Activated B cell treated with CpG ODN at 0.5 μM for 24 hours (primary cell): Measurements from ENCODE around the gene PRKG1. TPM values are rescaled to one million over a fixed set of nuclear protein-coding genes. Genes with fewer than 3 reads are reported as not detected.
"Not testable (repeated sequence)": the region's sequence is repeated elsewhere in the genome, so short reads cannot be mapped to it uniquely, and the experiment has no call there.

Experiments used
- ATAC-seq: fragments of 200-7000 bp; cut with Tn5 transposase; one replicate; pipeline ENCODE4 v1.10.0; 2021; ENCODE audit warnings: low read depth, mild to moderate bottlenecking, moderate library complexity
- CTCF ChIA-PET: fragments of 350-600 bp; sonication (Branson Sonifier 250); formaldehyde crosslinking; loops from one replicate; lab custom pipeline; 2021; ENCODE audit warnings: antibody characterized with exemption; lab: Charles Lee
- POLR2A ChIA-PET: fragments of 350-600 bp; sonication (Branson Sonifier 250); formaldehyde crosslinking; loops from one replicate; lab custom pipeline; 2021; ENCODE audit warnings: antibody characterized with exemption; lab: Charles Lee
- DNase-seq: peaks from one replicate; pipeline ENCODE4 v3.0.0; 2022
- H3K27ac Mint-ChIP-seq: one replicate; pipeline ENCODE4 v1.8.0; 2020; ENCODE audit warnings: mixed read lengths
- H3K27me3 Mint-ChIP-seq: one replicate; pipeline ENCODE4 v1.8.0; 2021; ENCODE audit warnings: mixed read lengths
- H3K36me3 Mint-ChIP-seq: one replicate; pipeline ENCODE4 v1.8.0; 2021; ENCODE audit warnings: low read depth, mixed read lengths
- H3K4me1 Mint-ChIP-seq: one replicate; pipeline ENCODE4 v1.8.0; 2021; ENCODE audit warnings: mixed read lengths
- H3K4me3 Mint-ChIP-seq: one replicate; pipeline ENCODE4 v1.8.0; 2020; ENCODE audit warnings: mild to moderate bottlenecking, mixed read lengths
- H3K9me3 Mint-ChIP-seq: one replicate; pipeline ENCODE4 v1.8.0; 2020; ENCODE audit warnings: mixed read lengths
- intact Hi-C: fragments of 100-400 bp; cut with micrococcal nuclease; formaldehyde crosslinking; loops from one replicate; pipeline ENCODE4 v1.15.1; 2024
- total RNA-seq: library from RNA; stranded (reverse); gene quantifications from 2 replicates; pipeline ENCODE4 v1.2.3, GENCODE V29; 2022
- TF ChIP-seq, protein P1 (sequence below): fragments of 200-600 bp; IDR thresholded peaks from one replicate; pipeline ENCODE4 v1.8.0; 2022; ENCODE audit warnings: antibody characterized with exemption, mild to moderate bottlenecking

PRKG1 gene
- total RNA-seq, 1 donor from 2014 or later: not detected

DNA sequence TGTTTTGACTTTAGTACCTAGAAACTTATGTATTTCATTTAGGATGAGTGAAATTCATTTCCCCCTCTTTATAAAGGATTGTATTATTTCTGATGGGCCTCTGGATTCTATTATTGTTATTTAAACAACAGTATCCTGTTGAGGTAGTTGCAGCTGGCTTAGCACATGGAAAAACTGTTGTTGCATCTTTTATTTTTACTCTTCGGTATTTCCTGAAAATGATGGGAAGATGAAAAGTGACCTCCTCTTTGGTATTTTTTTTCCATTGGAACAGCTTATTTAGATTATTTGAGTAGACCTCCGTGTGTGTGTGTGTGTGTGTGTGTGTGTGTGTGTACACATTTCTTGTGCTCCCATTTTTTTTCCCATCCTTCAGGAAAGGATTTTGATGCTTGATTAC lies 129.8 kb downstream of the PRKG1 start:
- Mint-ChIP-seq H3K4me3 (no peak overlapping the region), H3K36me3 (no peaks in the 10 kb centered on the region), H3K27me3 (no peaks in the 10 kb centered on the region), H3K9me3 (no peaks in the 10 kb centered on the region), H3K4me1 (no peaks in the 10 kb centered on the region), H3K27ac (no peak overlapping the region)
- CTCF ChIA-PET: no interaction called here
- no peak for DNase-seq
- TF ChIP-seq, protein P1, sequence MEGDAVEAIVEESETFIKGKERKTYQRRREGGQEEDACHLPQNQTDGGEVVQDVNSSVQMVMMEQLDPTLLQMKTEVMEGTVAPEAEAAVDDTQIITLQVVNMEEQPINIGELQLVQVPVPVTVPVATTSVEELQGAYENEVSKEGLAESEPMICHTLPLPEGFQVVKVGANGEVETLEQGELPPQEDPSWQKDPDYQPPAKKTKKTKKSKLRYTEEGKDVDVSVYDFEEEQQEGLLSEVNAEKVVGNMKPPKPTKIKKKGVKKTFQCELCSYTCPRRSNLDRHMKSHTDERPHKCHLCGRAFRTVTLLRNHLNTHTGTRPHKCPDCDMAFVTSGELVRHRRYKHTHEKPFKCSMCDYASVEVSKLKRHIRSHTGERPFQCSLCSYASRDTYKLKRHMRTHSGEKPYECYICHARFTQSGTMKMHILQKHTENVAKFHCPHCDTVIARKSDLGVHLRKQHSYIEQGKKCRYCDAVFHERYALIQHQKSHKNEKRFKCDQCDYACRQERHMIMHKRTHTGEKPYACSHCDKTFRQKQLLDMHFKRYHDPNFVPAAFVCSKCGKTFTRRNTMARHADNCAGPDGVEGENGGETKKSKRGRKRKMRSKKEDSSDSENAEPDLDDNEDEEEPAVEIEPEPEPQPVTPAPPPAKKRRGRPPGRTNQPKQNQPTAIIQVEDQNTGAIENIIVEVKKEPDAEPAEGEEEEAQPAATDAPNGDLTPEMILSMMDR: no peak
- ATAC-seq: no peak
- intact Hi-C loops: no loop called here
- POLR2A ChIA-PET: no interaction called here

- H3K27ac Mint-ChIP-seq: no peak overlapping the region
- H3K27me3 Mint-ChIP-seq: no peaks in the 10 kb centered on the region
These were observed 130.4 kb downstream of the PRKG1 start for GRCh38 chr10:51204701-51205100.

DNA sequence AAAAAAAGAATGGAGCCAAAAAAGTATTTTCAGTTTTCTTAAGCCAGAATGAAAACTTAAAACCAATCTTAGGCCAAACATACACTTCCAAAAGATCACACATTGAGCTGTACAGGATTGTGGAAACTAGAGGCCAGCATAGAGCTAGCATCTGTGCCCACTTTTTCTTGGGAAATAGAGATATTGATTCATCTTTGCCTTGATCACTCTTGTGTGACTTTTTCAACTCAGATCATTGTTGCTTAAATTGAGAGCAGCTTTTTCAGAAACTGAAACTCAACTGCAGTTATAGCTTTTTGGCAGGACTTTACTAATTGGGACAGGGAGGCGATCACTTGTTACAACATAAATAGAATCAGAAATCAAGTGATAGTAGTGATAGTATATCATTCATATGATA lies 132.2 kb downstream of the PRKG1 start:
- no peak overlapping the region for H3K4me3 Mint-ChIP-seq
- no peak for ATAC-seq
- intact Hi-C loops: no loop called here
- ChIA-PET CTCF (no interaction called here), POLR2A (no interaction called here)
- TF ChIP-seq, protein P1: no peak
- no peak overlapping the region for H3K27ac Mint-ChIP-seq
- no peaks in the 10 kb centered on the region for H3K4me1 Mint-ChIP-seq
- no peak for DNase-seq
- H3K9me3 Mint-ChIP-seq: no peaks in the 10 kb centered on the region
- H3K27me3 Mint-ChIP-seq: no peaks in the 10 kb centered on the region
- no peaks in the 10 kb centered on the region for H3K36me3 Mint-ChIP-seq

More at GRCh38 chr10:51204701-51205100, 130.4 kb downstream of the PRKG1 start:
- ATAC-seq: no peak
- Mint-ChIP-seq H3K36me3 (no peaks in the 10 kb centered on the region), H3K4me3 (no peak overlapping the region), H3K9me3 (no peaks in the 10 kb centered on the region), H3K4me1 (no peaks in the 10 kb centered on the region)
- ChIA-PET CTCF (no interaction called here), POLR2A (no interaction called here)
- intact Hi-C loops: no loop called here
- TF ChIP-seq, protein P1: no peak
- no peak for DNase-seq

DNA sequence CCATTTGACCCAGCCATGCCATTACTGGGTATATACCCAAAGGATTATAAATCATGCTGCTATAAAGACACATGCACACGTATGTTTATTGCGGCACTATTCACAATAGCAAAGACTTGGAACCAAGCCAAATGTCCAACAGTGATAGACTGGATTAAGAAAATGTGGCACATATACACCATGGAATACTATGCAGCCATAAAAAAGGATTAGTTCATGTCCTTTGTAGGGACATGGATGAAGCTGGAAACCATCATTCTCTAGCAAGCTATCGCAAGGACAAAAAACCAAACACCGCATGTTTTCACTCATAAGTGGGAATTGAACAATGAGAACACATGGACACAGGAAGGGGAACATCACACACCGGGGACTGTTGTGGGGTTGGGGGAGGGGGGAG lies 138.7 kb downstream of the PRKG1 start:
- POLR2A ChIA-PET, H3K36me3 Mint-ChIP-seq, H3K4me3 Mint-ChIP-seq, CTCF ChIA-PET, intact Hi-C loops, H3K27ac Mint-ChIP-seq, H3K4me1 Mint-ChIP-seq, H3K27me3 Mint-ChIP-seq, H3K9me3 Mint-ChIP-seq, DNase-seq, ATAC-seq: not testable (repeated sequence)

DNA sequence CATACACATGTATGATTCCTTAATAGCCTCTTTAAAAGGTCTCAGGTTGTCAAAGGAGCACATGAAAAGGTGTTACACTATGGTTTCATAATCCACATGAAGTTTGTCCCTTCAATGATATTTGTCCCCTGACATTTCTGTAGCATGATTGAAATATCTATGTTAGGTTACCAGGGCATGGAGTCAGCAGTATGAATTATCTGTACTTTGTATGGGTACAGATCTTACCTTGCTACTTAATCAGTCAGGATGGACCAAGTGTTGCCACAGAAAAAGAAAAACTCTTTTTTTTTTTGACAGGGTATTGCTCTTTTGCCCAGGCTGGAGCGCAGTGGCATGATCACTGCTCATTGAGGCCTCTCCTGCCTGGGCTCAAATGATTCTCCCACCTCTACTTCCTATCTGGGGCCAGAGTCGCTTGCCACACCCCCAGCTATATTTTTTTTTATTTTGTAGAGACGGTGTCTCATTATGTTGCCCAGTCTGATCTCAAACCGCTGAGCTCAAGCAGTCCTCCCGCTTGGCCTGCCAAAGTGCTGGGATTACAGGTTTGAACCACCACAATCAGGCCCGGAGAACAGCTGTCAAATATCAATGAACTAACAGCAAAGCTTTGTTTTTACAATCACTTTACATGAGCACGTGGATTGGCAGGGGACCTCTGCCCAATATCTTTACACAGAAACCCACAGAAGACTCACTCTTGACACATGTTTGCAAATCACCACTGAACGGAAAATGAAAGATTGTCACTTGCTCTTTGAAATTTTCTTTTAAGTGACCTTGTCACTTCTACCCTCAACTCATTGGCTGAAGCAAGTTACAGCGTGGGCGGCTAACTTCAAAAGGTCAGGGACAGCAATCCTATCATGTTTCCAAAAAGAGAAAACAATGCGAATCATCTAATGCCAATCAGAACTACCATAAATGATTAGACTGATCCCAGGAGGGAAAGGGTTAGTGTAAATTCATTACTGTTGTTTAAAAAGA lies 140.2 kb downstream of the PRKG1 start:
- no peak overlapping the region for H3K27ac Mint-ChIP-seq
- intact Hi-C loops: no loop called here
- no peak overlapping the region for H3K4me3 Mint-ChIP-seq

More for the DNA sequence above, 140.2 kb downstream of the PRKG1 start:
- no peaks in the 10 kb centered on the region for H3K27me3 Mint-ChIP-seq
- DNase-seq (no peak), ATAC-seq (no peak)
- ChIA-PET POLR2A (no interaction called here), CTCF (no interaction called here)
- H3K4me1 Mint-ChIP-seq: no peaks in the 10 kb centered on the region
- H3K36me3 Mint-ChIP-seq: no peaks in the 10 kb centered on the region
- TF ChIP-seq, protein P1: no peak
- no peaks in the 10 kb centered on the region for H3K9me3 Mint-ChIP-seq
